HG03565 (cell line): Measurements from ENCODE around the gene GTF2IRD1.
"Not testable (repeated sequence)": the region's sequence is repeated elsewhere in the genome, so short reads cannot be mapped to it uniquely, and the experiment has no call there.

ENCODE experiments used
- ATAC-seq: cut with Tn5 transposase; IDR thresholded peaks from one replicate; pipeline ENCODE4 v1.9.1; 2021; ENCODE audit warnings: mild to moderate bottlenecking, moderate library complexity; ENCODE audit not compliant: unreplicated experiment

GTF2IRD1 gene

DNA sequence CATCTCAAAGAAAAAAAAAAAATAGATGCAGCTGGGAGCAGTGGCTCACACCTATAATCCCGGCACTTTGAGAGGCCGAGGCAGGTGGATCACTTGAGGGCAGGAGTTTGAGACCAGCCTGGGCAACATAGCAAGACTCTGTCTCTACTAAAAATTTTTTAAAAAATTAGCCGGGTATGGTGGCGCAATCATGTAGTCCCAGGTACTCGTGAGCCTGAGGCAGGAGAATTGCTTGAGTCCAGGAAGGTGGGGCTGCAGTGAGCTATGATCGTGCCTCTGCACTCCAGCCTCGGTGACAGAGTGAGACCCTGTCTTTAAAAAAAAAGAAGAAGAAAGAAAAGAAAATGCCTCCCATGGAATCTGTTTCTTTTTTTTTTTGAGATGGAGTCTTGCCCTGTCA, 31.9 kb downstream of the GTF2IRD1 start:
- no peak for ATAC-seq

DNA sequence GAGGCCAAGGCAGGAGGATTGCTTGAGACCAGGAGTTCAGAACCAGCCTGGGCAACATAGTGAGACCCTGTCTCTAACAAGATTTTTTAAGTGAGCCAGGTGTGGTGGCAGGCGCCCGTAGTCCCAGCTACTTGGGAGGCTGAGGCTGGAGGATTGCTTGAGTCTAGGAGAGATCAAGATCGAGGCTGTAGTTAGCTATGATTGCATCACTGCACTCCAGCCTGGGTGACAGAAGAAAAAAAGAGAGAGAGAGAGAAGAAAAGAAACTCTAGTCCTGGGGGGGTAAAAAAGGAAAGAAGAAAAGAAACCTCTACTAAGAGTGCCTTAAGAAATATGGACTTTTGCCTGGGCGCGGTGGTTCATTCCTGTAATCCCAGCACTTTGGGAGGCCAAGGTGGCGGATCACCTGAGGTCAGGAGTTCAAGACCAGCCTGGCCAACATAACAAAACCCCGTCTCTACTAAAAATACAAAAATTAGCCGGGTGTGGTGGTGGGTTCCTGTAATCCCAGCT, 34.9 kb downstream of the GTF2IRD1 start:
- ATAC-seq = not testable (repeated sequence)

DNA sequence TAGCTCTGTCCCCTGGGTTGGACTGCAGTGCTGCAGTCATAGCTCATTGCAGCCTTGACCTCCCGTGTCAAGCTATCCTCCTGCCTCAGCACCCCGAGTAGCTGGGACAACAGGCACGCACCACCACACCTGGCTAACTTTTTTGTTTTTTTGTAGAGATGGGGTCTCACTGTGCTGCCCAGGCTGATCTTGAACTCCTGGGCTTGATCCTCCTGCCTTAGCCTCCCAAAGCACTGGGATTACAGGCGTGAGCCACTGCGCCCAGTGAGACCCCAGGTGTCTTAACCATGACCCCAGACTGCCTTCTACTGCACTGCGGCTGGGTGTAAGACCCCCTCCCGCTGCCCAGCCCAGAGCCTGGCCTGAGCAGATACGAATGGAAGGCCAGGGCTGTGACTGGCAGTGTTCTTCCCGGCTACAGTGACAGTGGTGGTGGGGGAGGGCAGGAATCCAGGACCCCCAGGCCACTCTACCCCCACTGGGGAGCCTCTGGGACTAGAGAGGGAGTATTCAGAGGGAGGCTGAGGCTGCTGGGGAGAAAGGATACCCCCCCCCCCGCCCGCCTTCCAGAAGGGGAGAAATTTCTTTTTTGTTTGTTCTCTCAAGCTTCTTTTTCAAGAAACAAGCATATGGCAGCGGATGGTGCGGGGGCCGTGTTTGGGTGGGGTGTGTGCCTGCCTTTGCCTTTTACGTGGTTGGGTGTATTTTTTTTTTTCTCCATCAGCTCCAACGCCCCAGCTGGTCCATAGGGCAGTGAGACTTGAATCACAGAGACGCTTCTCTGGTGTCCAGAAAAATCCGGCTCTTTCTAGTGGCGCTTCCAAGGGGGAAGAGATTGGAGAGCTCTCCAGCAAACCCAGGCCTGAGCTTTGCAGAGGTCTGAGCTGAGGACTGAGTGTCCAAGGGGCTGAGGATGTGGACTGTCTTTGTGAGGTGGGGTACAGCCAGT, 36.6 kb downstream of the GTF2IRD1 start:
- ATAC-seq = no peak

DNA sequence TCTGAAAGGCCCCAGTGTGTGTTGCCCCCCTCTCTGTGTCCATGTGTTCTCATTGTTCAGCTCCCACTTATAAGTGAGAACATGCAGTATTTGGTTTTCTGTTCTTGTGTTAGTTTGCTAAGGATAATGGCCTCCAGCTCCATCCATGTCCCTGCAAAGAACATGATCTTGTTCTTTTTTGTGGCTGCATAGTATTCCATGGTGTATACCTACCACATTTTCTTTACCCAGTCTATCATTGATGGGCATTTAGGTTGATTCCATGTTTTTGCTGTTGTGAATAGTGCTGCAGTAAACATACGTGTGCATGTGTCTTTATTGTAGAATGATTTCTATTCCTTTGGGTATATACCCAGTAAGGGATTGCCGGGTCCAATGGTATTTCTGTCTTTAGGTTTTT, 37.8 kb downstream of the GTF2IRD1 start:
- not testable (repeated sequence) for ATAC-seq

DNA sequence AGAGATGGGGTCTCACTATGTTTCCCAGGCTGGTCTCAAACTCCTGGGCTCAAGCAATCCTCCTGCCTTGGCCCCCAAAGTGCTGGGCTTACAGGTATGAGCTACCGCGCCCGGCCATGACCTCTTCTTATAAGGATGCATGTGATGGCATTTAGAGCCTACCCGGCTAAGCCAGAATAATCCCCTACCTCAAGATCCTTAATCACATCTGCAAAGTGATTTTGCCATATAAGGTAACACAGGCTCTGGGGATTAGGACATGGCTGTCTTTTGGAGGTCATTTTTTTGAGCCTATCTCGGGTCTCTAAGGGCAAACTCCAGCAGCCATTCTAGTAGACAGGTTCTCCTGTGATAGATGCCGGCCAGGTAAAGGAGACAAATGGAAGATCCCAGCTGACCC, 39.6 kb downstream of the GTF2IRD1 start:
- ATAC-seq = no peak

DNA sequence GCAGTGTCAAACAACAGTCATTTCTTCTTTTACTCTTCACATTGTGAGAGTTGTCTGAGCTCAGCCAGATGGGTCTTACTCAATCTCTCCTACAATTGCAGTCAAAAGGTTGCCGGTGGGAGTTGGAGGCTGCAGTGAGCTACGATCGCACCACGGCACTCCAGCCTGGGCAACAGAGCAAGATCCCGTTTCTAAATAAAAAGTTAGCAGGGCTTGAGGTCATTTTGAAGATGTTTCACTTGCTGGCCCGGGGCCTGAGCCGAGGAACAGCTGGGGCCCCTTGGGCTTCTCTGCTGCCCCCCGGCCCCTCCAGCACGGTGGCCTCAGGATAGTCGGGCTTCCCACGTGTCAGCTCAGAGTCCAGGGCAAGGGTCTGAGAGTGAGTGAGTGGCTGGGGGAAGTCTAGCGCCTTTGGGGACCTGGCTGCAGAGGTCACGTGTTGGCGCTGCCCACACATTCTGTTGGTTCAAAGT, 40.4 kb downstream of the GTF2IRD1 start:
- no peak for ATAC-seq

DNA sequence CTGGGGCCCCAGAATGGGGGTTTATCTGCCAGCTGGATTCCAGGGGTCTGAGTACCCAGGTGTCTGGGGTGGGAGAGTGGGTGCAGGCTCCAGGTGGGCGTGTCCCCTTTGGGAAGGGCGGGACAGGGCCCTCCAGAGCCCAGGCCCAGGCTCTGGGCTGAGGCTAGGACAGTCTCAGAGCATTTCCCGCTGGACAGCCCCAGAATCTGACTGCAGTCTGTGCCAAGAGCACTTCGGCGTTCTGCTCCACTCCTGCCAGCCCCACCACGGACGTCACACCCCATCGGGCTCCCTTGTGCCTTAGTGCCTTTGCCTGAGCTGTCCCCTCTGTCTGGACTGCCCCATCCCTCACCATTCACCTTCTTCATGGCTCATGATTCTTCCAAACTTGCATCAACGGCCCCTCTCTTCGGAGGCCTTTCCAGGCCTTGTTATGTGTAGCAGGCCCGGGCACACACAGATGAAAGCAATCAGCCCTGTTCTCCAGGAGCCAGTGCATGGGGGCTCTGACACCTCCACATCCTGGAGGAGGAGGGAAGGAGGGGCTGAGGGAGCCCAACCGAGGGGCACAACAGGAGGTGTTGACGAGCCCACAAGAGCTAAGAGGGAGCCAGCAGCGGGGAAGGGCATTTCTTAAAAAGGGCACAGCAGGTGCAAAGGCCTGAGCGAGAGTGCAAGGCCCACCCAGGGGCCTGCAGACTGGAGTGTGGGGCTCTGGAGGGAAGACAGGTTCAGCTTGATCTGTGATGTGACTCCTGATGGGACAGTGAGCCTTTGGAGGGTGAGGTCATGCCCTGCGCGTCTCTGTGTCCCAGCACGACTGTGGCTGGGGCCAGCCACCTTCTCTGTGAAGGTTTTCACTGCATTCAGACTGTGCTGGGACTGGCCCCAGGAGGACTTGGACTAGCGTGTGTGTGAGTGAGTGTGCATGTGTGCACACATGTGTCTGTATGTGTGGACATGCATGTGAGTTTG, 41.7 kb downstream of the GTF2IRD1 start:
- ATAC-seq = no peak

DNA sequence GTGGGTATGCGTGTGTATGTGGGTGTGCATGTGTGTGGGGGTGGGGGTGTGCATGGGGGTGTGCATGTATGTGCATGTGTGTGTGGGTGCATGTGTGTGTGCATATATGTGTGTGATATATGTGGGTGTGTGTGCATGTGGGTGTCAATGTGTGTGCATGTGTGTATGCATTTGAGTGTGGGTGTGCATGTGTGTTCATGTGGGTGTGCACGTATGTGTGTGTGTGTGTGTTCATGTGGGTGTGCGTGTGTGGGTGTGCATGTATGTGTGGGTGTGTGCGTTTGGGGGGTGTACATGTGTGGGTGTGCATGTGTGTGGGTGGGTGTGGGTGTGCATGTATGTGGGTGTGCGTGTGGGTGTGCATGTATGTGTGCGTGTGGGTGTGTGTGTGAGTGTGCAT, 42.6 kb downstream of the GTF2IRD1 start:
- ATAC-seq = no peak

DNA sequence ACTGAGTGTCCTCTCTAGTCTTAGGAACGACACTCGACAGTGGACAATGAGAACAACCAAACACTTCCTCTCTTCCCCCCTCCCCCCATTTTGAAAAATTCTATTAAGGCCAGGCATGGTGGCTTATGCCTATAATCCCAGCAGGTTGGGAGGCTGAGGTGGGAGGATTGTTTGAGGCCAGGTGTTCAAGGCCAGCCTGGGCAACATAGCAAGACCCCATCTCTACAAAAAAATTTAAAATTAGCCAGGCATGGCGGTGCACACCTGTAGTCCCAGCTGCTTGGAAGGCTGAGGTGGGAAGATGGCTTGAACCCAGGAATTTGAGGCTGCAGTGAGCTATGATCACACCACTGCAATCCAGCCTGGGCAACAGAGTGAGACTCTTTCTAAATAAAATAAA, 43.1 kb downstream of the GTF2IRD1 start:
- ATAC-seq = not testable (repeated sequence)

DNA sequence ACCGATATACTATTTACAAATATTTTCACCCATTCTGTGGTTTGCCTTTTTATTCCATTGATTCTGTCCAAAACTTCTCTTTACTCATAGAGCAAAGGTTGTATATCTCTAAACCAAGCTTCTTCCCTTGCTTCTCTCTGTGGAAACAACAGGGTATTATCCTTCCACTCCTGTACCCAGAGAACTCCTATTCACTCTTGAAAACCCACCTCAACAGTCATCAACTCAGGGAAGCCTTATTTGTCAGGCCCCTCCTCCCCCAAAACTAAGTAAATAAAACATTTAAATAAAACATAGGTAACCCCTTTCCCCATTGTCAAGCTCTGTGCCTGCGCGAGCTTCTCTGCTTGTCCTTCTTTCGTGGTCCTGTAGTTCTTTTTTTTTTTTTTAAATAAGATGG, 44.6 kb downstream of the GTF2IRD1 start:
- ATAC-seq = no peak

DNA sequence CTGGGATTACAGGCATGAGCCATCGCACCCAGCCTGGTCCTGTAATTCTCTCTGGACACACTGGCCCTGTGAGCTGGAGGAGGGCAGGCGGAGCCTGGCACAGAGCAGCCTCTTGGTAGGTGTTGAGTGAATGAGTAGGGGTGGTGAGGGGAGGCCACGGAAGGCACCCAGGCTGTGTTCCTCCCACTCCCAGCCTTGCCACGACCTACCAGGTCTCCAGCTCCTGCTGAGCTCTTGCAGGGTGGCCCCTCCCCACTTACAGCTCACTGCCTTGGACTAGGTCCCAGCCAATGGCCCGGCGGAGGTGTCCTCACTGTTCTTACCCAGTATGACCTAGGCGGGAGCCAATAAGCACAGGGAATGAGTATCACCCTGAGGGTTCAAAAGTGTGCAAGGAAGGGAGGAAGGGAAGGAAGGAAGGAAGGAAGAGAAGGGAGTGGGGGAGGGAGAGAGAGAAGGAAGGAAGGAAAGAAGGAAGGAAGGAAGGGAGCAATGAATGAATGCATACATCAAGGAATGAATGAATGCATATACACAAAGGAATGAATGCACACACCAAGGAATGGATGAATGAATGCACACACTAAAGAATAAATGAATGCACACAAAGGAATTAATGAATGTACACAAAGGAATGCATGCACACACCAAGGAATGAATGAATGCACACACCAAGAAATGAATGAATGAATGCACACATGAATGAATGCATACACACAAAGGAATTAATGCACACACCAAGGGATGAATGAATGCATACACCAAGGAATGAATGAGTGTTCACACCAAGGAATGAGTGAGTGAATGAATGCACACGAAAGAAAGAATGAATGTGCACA, 45.5 kb downstream of the GTF2IRD1 start:
- no peak for ATAC-seq

DNA sequence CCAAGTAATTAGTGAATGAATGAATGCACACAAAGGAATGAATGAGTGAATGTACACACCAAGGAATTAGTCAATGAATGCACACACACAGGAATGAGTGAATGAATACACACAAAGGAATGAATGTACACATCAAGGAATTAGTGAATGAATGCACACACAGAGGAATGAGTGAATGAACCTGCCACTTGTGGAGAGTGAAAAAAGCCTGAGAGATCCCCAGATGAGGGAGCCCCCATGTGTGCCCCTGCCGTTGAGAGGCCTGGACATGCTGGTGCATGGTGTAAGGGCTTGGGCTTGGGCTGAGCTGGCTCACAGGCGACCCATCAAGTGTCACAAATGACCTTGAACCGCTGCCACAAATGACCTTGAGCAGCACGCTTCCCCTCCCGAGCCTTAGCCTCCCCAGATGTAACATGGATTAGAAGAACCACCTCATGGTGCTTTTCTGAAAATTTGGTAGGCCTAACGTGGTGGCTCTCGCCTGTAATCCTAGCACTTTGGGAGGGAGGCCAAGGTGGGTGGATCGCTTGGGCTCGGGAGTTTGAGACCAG, 46.2 kb downstream of the GTF2IRD1 start:
- ATAC-seq = no peak

DNA sequence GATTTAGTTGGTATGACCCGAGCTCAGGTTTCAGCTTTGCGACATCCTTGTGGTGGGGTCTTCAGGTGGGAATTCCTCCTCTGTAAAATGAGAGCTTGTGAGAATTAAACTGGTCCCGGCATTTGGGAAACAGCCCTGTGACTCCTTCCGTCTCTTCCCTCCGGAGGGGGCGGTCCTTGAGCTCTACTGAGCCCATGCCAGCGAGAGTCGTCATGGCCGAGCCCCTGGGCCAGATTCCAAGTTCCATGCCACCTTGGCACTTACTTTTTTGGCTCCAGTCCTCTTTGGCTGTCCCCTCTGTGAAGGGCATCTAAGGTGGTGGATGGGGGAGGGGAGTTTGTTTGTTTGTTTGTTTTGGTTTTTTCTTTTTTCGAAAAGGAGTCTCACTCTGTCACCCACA, 47.6 kb downstream of the GTF2IRD1 start:
- no peak for ATAC-seq

DNA sequence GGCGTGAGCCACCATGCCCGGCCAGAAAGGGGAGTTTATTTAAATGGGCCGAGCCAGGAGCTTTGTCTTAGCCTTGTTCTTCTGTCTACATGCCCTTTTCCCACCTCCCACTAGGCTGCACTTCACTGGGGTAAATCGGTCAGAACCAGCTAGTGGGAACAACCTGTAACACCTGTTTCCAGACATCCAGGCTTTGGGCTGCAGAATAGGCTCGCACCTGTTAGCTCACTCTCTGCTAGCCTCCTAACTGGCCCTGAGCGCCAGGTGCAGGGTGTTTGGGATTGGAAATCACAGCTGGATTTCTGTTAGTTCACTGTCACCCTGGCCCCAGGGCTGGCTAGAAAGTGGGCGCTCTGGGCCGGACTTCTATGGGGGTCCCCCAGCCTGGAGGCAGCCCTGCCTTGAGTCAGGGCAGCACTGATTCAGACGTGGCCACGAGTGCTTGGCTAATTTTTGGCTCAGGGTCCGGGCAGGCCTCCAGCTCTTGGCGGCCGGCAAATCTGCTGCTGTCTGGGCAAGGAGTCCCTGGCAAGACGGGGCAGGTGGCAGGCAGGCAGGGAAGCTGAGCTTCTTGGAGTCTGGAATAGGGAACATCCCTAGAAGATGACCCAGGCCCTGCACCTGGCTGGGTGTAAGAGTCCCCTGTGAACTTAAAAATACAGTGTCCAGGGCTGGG, 48.6 kb downstream of the GTF2IRD1 start:
- no peak for ATAC-seq

DNA sequence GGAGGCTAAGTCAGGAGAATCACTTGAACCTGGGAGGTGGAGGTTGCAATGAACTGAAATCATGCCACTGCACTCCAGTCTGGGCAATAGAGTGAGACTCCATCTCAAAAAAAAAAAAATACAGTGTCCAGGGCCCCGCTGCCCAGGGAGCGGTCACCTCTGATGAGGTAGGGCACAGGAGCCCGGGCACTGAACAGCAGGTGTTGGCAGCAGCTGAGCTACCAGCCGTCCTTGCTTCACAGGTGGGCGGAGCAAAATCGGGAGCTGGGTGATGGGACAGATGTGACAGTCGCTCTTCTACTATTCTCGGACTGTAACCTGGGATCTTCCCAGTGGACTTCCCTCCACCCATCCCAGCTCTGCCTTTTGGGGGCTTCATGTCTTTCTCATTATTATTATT, 49.4 kb downstream of the GTF2IRD1 start:
- no peak for ATAC-seq

DNA sequence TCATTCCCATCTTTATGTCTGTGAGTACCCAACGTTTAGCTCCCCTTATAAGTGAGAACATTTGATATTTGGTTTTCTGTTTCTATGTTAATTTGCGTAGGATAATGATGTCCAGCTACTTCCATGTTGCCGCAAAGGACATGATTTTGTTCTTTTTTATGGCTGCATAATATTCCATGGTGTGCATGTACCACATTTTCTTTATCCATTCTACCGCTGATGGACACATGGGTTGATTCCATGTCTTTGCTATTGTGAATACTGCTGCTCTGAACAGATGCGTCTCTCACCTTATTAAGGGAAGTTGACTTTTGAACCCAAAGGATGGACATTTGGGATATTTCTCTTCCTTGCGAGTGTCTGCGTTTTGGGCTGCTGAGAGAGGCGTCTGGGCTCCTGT, 50.2 kb downstream of the GTF2IRD1 start:
- no peak for ATAC-seq

DNA sequence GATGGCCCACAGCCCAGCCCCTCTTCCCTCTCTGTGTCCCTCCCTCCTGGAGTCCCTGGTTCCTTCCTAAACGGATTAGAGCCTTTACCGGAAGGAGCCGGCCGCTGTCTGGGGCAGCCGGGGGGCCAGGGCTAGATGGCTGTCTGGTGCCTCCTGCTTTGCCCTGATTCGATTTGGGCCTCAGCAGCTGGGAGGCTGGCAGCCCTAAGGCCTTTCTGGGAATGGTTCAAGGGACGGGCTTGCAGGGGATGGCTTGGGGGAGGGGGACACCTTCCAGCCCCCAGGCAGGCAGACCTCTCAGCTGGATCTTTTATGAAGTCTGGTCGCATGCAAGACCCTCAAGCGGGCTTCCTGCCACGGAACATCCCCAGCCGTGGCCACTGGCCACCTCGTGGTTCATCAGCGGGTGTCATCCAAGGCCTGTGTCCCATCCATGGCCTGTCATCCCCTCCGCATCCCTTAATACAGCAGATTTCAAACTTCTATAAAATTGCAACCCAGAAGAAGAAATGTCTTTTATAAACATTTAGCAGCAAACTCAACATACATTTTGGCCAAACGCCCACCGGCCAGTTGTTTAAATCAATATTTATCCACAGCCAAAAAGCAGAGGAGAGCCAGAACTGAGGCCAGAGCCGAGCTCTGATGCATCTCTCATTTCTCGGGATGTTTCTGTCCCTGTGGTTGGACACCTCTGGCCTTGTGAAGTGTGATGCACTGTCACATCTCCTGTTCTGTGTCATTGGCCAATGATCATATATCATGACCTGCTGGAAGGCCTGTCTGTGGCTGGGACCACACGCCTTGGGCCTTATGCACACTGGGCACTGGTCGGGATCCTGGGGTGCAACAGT, 52.0 kb downstream of the GTF2IRD1 start:
- ATAC-seq = no peak

DNA sequence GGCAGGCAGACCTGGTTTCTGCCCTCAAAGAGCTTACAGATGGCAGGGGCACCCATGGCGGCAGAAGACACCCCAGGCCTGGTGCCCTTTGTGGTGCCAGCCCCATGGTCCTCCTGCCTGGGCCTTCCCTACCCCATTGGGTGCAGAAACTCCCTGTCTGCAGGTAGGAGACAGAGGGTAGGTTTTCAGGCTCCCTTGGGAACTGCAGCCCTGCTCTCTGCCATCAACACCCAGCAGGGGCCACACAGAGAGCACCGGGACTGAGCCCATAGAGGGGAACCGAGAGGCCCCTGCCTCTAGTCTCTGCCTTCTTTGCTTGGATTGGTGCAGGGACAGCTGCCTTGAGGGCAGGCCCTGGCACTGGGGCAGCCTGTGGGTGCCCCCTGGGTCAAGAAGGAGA, 52.6 kb downstream of the GTF2IRD1 start:
- ATAC-seq = no peak
